ENCODE measurements around the gene PRKACB. TPM values are rescaled to one million over a fixed set of nuclear protein-coding genes. Genes with fewer than 3 reads are reported as not detected.
"Not testable (repeated sequence)": the region's sequence is repeated elsewhere in the genome, so short reads cannot be mapped to it uniquely, and the experiment has no call there.

PRKACB gene
- total and polyA plus RNA-seq, 4 donors = 14.1 to 51.5 (median 37.1) TPM

DNA sequence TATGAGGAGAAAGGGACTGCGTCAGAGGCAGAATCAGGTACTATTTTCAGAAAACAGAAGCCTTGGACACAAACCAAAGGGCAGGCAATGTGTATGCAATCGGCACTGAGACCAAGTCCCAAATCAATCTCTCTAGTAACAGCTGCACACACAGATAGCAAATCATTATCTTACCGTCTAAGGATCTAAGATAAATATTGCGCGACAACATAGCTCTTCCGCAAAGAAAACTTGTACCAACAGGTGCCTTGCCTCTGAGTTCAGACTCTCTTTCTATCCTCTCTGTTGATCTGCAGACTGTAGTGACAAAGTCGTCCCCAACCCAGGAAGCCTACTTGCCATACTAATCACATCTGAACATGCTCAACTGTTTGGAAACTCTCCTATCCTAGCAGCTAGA is 134.8 kb downstream of the PRKACB start:
- ATAC-seq (ENCODE audit: low FRiP score) = no peak
- DNase-seq = no peak
- no peaks in the 10 kb centered on the region for H3K9me3 ChIP-seq (ENCODE audit: control insufficient read depth, low read length)
- 45 to 49% methylated on average over 7 of the region's 7 CpGs for whole genome bisulfite sequencing, 2 donors
- H3K27ac ChIP-seq (ENCODE audit: low read depth in 1 of 2, low read length in 2 of 2) = no peak overlapping the region
- H3K36me3 ChIP-seq (ENCODE audit: control insufficient read depth in 1 of 2, insufficient read depth in 2 of 2, low read length in 1 of 2) = no peaks in the 10 kb centered on the region
- H3K4me1 ChIP-seq (ENCODE audit: control insufficient read depth in 1 of 2, insufficient read depth in 2 of 2, low read length in 2 of 2) = no peaks in the 10 kb centered on the region
- H3K4me3 ChIP-seq (ENCODE audit: low read length in 2 of 2) = no peak overlapping the region
- intact Hi-C loops (cut with DNase I) = no loop called here
- no peaks in the 10 kb centered on the region for H3K27me3 ChIP-seq (ENCODE audit: control insufficient read depth in 1 of 2, insufficient read depth in 2 of 2, low read length in 1 of 2)

DNA sequence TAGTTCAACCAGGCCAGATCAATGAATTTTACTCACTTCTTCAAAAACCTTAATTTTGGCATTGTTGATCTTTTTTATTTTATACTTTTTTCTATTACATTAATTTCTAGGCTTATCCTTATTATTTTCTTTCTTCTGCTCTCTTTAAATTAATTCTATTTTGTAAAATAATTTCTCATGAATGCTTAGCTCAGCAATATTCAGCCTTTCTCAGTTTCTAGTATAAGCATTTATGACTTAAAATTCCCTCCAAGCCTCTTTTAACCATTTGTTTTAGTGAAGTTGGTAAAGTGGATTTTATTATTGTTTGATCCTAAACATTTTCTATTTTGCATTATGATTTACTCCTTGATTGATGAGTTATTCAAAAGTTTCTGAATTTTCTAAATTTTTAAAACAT is 136.8 kb downstream of the PRKACB start:
- Histone ChIP-seq H3K27ac (ENCODE audit: low read depth in 1 of 2, low read length in 2 of 2) (no peak overlapping the region), H3K27me3 (ENCODE audit: control insufficient read depth in 1 of 2, insufficient read depth in 2 of 2, low read length in 1 of 2) (no peaks in the 10 kb centered on the region), H3K4me1 (ENCODE audit: control insufficient read depth in 1 of 2, insufficient read depth in 2 of 2, low read length in 2 of 2) (no peaks in the 10 kb centered on the region), H3K36me3 (ENCODE audit: control insufficient read depth in 1 of 2, insufficient read depth in 2 of 2, low read length in 1 of 2) (no peaks in the 10 kb centered on the region), H3K9me3 (ENCODE audit: control insufficient read depth, low read length) (no peaks in the 10 kb centered on the region), H3K4me3 (ENCODE audit: low read length in 2 of 2) (no peak overlapping the region)
- ATAC-seq (ENCODE audit: low FRiP score) = no peak
- DNase-seq = no peak
- intact Hi-C loops (cut with DNase I) = no loop called here

DNA sequence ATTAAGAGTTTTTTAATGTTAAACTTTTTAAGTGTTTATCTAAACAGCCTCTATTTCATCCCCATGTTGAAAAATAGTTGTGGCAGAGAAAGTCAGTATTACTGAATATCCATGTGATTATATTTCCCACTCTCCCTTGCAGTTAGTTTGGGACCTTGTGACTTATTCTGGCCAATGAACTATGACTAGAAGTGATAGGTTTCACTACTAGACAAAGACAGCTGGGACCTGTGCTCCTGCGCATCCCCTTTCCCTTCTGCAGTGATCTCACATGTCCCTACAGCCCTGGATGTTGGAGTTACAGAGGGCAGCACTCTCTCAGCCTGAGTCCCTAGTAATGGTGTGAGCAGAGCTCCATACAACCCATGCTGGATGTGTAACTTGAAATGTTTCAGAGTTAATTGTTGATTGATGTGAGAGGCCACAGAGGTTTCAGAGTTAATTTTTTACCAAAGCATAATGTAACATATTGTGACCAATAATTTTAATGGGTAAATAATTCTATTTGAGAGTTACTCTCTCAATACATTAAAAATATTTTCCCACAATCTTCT is 138.8 kb downstream of the PRKACB start:
- H3K27me3 ChIP-seq (ENCODE audit: control insufficient read depth in 1 of 2, insufficient read depth in 2 of 2, low read length in 1 of 2) = no peaks in the 10 kb centered on the region
- no peaks in the 10 kb centered on the region for H3K4me1 ChIP-seq (ENCODE audit: control insufficient read depth in 1 of 2, insufficient read depth in 2 of 2, low read length in 2 of 2)
- ATAC-seq (ENCODE audit: low FRiP score) = no peak
- peaks cover 1% of the 10 kb centered on the region for H3K9me3 ChIP-seq (ENCODE audit: control insufficient read depth, low read length)
- 97 to 100% methylated on average over 1 of the region's 1 CpG for WGBS, 2 donors
- no peak for DNase-seq
- no peak overlapping the region for H3K27ac ChIP-seq (ENCODE audit: low read depth in 1 of 2, low read length in 2 of 2)
- no peaks in the 10 kb centered on the region for H3K36me3 ChIP-seq (ENCODE audit: control insufficient read depth in 1 of 2, insufficient read depth in 2 of 2, low read length in 1 of 2)
- H3K4me3 ChIP-seq (ENCODE audit: low read length in 2 of 2) = no peak overlapping the region
- intact Hi-C loops (cut with DNase I) = no loop called here

DNA sequence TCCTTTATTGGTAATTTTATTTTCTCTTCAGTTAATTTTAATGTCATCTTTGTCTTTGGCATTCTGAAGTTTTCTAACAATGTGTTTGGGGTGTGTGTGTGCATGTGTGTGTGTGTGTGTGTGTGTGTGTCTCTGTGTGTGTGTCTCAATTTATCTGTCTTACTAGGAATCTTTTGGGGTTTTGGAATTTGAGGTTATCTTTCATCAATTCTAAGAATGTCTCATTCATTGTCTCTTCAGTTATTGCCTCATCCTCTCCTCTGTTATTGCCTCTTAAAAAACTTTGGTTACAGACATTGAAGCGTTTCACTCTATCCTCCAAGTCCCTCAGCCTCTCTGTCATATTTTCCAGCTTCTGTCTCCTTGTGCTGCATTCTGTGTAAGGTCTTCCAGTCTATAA is 139.3 kb downstream of the PRKACB start:
- intact Hi-C loops (cut with DNase I) = no loop called here
- H3K9me3 ChIP-seq (ENCODE audit: control insufficient read depth, low read length) = peaks cover 1% of the 10 kb centered on the region
- H3K36me3 ChIP-seq (ENCODE audit: control insufficient read depth in 1 of 2, insufficient read depth in 2 of 2, low read length in 1 of 2) = no peaks in the 10 kb centered on the region
- no peaks in the 10 kb centered on the region for H3K4me1 ChIP-seq (ENCODE audit: control insufficient read depth in 1 of 2, insufficient read depth in 2 of 2, low read length in 2 of 2)
- DNase-seq (no peak), ATAC-seq (ENCODE audit: low FRiP score) (no peak)
- H3K27me3 ChIP-seq (ENCODE audit: control insufficient read depth in 1 of 2, insufficient read depth in 2 of 2, low read length in 1 of 2) = no peaks in the 10 kb centered on the region
- 77 to 92% methylated on average over 1 of the region's 1 CpG for WGBS, 2 donors
- no peak overlapping the region for H3K27ac ChIP-seq (ENCODE audit: low read depth in 1 of 2, low read length in 2 of 2)
- no peak overlapping the region for H3K4me3 ChIP-seq (ENCODE audit: low read length in 2 of 2)

DNA sequence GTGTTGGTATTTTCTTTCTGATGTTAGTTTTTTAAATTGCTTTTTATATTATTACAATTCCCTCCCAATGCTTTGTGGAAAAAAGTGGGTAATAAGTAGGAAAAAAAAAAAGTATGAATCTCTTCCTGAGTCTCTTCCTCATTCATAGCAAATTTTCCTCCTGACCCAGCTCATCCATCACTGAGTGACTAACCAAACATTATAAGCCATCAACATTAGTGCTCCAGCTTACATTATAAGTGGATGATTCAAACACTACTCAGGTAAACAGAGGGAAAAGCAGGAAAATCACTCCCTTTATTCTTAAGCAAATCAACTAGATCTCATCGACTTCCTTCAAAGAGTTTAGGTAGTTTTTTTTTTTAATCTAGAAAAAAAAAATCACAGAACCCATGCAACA is 142.0 kb downstream of the PRKACB start:
- DNase-seq (no peak), ATAC-seq (ENCODE audit: low FRiP score) (no peak)
- Histone ChIP-seq H3K4me3 (ENCODE audit: low read length in 2 of 2) (no peak overlapping the region), H3K4me1 (ENCODE audit: control insufficient read depth in 1 of 2, insufficient read depth in 2 of 2, low read length in 2 of 2) (peaks cover 0 to 2% of the 10 kb centered on the region in 2 donors), H3K27ac (ENCODE audit: low read depth in 1 of 2, low read length in 2 of 2) (no peak overlapping the region), H3K27me3 (ENCODE audit: control insufficient read depth in 1 of 2, insufficient read depth in 2 of 2, low read length in 1 of 2) (no peaks in the 10 kb centered on the region), H3K36me3 (ENCODE audit: control insufficient read depth in 1 of 2, insufficient read depth in 2 of 2, low read length in 1 of 2) (no peaks in the 10 kb centered on the region), H3K9me3 (ENCODE audit: control insufficient read depth, low read length) (peaks cover 1% of the 10 kb centered on the region)
- intact Hi-C loops (cut with DNase I) = no loop called here
- 90 to 92% methylated on average over 1 of the region's 1 CpG for WGBS, 2 donors

DNA sequence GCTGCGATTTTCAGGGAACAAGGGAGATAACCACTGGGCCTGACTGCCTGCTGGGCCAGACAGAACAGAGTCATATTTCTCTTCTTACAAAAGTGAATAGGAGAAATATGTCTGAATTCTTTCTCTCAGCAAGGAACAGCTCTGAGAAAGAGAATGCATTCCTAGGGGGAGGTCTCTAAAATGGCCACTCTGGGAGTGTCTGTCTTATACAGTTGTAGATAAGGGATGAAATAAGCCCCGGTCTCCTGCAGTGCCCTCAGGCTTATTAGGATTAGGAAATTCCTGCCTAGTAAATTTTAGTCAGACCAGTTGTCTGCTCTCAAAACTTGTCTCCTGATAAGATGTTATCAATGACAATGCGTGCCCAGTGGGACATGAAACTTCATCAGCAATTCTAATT is 143.3 kb downstream of the PRKACB start:
- not testable (repeated sequence) for ATAC-seq (ENCODE audit: low FRiP score); DNase-seq

More for the DNA sequence above, 143.3 kb downstream of the PRKACB start:
- H3K36me3 ChIP-seq (ENCODE audit: control insufficient read depth in 1 of 2, insufficient read depth in 2 of 2, low read length in 1 of 2); H3K4me1 ChIP-seq (ENCODE audit: control insufficient read depth in 1 of 2, insufficient read depth in 2 of 2, low read length in 2 of 2); H3K27me3 ChIP-seq (ENCODE audit: control insufficient read depth in 1 of 2, insufficient read depth in 2 of 2, low read length in 1 of 2); H3K4me3 ChIP-seq (ENCODE audit: low read length in 2 of 2); H3K9me3 ChIP-seq (ENCODE audit: control insufficient read depth, low read length); H3K27ac ChIP-seq (ENCODE audit: low read depth in 1 of 2, low read length in 2 of 2); intact Hi-C loops (cut with DNase I): not testable (repeated sequence)
- WGBS, 2 donors = 63 to 65% methylated on average over 3 of the region's 3 CpGs

Other genes with a start within 250 kb of the PRKACB start
- gene TTLL7, start 145.1 kb upstream of the PRKACB start, total RNA-seq = 100 to 1,000 TPM in 1 of 2 donors, 10 to 100 TPM in 1; 80.2 to 107 TPM
- gene TTLL7, start 145.1 kb upstream of the PRKACB start, polyA plus RNA-seq = 10 to 100 TPM; 11.0 to 41.7 TPM
- gene SAMD13, start 157.4 kb downstream of the PRKACB start, total RNA-seq = 1 to 10 TPM in 1 of 2 donors, under 1 TPM in 1; 0.45 to 1.7 TPM
- gene SAMD13, start 157.4 kb downstream of the PRKACB start, polyA plus RNA-seq = 1 to 10 TPM in 1 of 2 donors, under 1 TPM in 1; 0.97 to 3.1 TPM